Peyer's patch (tissue), 4 donors: Measurements from ENCODE around the gene NRDC.

Experiments used
- POLR2A ChIP-seq, 2 donors: fragments of 450-650 bp; IDR thresholded peaks; one replicate each; pipeline ENCODE4 v1.5.1; 2017; ENCODE audit warnings: antibody characterized with exemption in 2 of 2, mild to moderate bottlenecking in 2 of 2, moderate library complexity in 2 of 2
- TF ChIP-seq, protein P1 (sequence below), 6 experiments: fragments of 450-650 bp in 4 of 6; fragments of 200-600 bp in 2 of 6; sonication (generic) in 1 of 6; IDR thresholded peaks; one replicate each; pipeline ENCODE4 v1.5.1; 2017 to 2019; ENCODE audit warnings: antibody characterized with exemption in 6 of 6, mild to moderate bottlenecking in 3 of 6, moderate library complexity in 1 of 6

DNA sequence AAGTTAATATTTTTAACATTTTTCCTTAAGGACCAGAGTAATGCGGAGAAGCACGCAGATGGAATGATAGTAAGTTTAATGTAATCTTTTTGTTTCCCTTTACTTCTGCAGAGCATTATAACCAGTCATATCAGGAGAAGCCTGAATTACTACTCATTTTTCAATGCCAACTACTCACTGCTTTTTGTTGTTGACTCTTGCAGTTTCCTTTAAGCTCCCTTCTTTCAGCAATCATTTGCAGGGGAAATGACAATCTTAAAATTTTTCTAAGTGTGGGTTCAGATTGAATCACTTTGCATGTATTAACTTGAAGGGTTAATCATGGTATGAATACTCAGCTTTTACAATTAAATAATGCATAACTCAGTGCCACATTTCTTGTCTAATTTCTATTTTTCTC, 122.2 kb downstream of the NRDC start:
- TF ChIP-seq, protein P1, sequence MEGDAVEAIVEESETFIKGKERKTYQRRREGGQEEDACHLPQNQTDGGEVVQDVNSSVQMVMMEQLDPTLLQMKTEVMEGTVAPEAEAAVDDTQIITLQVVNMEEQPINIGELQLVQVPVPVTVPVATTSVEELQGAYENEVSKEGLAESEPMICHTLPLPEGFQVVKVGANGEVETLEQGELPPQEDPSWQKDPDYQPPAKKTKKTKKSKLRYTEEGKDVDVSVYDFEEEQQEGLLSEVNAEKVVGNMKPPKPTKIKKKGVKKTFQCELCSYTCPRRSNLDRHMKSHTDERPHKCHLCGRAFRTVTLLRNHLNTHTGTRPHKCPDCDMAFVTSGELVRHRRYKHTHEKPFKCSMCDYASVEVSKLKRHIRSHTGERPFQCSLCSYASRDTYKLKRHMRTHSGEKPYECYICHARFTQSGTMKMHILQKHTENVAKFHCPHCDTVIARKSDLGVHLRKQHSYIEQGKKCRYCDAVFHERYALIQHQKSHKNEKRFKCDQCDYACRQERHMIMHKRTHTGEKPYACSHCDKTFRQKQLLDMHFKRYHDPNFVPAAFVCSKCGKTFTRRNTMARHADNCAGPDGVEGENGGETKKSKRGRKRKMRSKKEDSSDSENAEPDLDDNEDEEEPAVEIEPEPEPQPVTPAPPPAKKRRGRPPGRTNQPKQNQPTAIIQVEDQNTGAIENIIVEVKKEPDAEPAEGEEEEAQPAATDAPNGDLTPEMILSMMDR (IDR thresholded peaks at IDR 0.05), result no peak
- TF ChIP-seq POLR2A (IDR thresholded peaks at IDR 0.05), result no peak
